Measurements from ENCODE around the gene AAGAB. TPM values are rescaled to one million over a fixed set of nuclear protein-coding genes. Genes with fewer than 3 reads are reported as not detected.

AAGAB gene
- total RNA-seq, 1 experiment from 2014 or later, result 102 TPM

GRCh38 chr15:67198157-67198754 lies 56.2 kb downstream of the AAGAB start:
- ATAC-seq, result peak; percentile 4; the same call in 1 of the 2 replicates
- BruUV-seq (replicated peaks), result no TSS peak
- ChIA-PET POLR2A (interaction anchor here (0.6 kb wide), 1 partner anchor 45 kb away, joined by 3 read pairs; no protein-coding TSS in a partner anchor), CTCF (interaction anchor here (0.5 kb wide), 1 partner anchor 256 kb away, joined by 3 read pairs; no protein-coding TSS in a partner anchor)
- intact Hi-C loops (cut with micrococcal nuclease; ENCODE audit: unreplicated experiment), result loop anchor here (5.0 to 10.0 kb wide), 2 partner anchors 107 to 256 kb away; no protein-coding TSS in a partner anchor
- TF ChIP-seq CTCF (IDR thresholded peaks at IDR 0.05), result no peak
- no peak for TF ChIP-seq TCF7L2 (IDR thresholded peaks at IDR 0.05; ENCODE audit: low read depth, low read length)
- 0 out of 2 replicates have a peak, but pooled peaks have one; percentile 28 for TF ChIP-seq SIN3A (IDR thresholded peaks at IDR 0.05; ENCODE audit: borderline replicate concordance, insufficient read depth, low read depth, low read length)
- TF ChIP-seq POLR2AphosphoS5 (IDR thresholded peaks at IDR 0.05; ENCODE audit: low read depth, low read length), result peak; percentile 4; the same call in 1 of the 2 replicates
- Histone ChIP-seq H3K36me3 (ENCODE audit: control insufficient read depth, insufficient read depth, low read length) (peaks cover 14% of the 10 kb centered on the region), H3K27ac (ENCODE audit: low read length) (peak overlapping the region; percentile 80), H3K27me3 (ENCODE audit: control insufficient read depth, insufficient read depth, low read length) (no peaks in the 10 kb centered on the region), H3K9me3 (ENCODE audit: control insufficient read depth, insufficient read depth, low read depth, low read length) (no peaks in the 10 kb centered on the region), H3K4me3 (ENCODE audit: low read depth in 2 of 2, low read length in 2 of 2) (no peak overlapping the region), H3K4me1 (ENCODE audit: control insufficient read depth, insufficient read depth, low read length) (peaks cover 56% of the 10 kb centered on the region)
- DNase-seq (ENCODE audit: low read depth, low spot score), result no peak
- in situ Hi-C loops (cut with HindIII; ENCODE audit: low pct_unique_long_range_greater_than_20kb, low sequenced_read_pairs), result no loop called here

- intact Hi-C loops (cut with micrococcal nuclease; ENCODE audit: unreplicated experiment), result loop anchor here (5.0 to 10.0 kb wide), 2 partner anchors 107 to 255 kb away; no protein-coding TSS in a partner anchor
- Histone ChIP-seq H3K4me1 (ENCODE audit: control insufficient read depth, insufficient read depth, low read length) (peaks cover 65% of the 10 kb centered on the region), H3K36me3 (ENCODE audit: control insufficient read depth, insufficient read depth, low read length) (peaks cover 19% of the 10 kb centered on the region), H3K4me3 (ENCODE audit: low read depth in 2 of 2, low read length in 2 of 2) (no peak overlapping the region), H3K27me3 (ENCODE audit: control insufficient read depth, insufficient read depth, low read length) (no peaks in the 10 kb centered on the region), H3K27ac (ENCODE audit: low read length) (peak overlapping the region; percentile 80), H3K9me3 (ENCODE audit: control insufficient read depth, insufficient read depth, low read depth, low read length) (no peaks in the 10 kb centered on the region)
- no peak for DNase-seq (ENCODE audit: low read depth, low spot score)
- POLR2A ChIA-PET, result interaction anchor here (0.6 to 0.7 kb wide), 3 partner anchors 44 to 212 kb away, joined by 3 to 4 read pairs (median 3); no protein-coding TSS in a partner anchor
- CTCF ChIA-PET, result no interaction called here
- ATAC-seq, result no peak; the same call in 1 of the 2 replicates
- TF ChIP-seq REST (IDR thresholded peaks at IDR 0.05; ENCODE audit: insufficient read depth in 1 of 2, low read depth in 2 of 2, low read length in 1 of 2) (peak; percentile 30 to 31; a peak in 2 of 4 replicates), POLR2AphosphoS5 (IDR thresholded peaks at IDR 0.05; ENCODE audit: low read depth, low read length) (peak; percentile 34), SIN3A (IDR thresholded peaks at IDR 0.05; ENCODE audit: borderline replicate concordance, insufficient read depth, low read depth, low read length) (0 out of 2 replicates have a peak, but pooled peaks have one; percentile 39), CTCF (IDR thresholded peaks at IDR 0.05) (no peak)
- in situ Hi-C loops (cut with HindIII; ENCODE audit: low pct_unique_long_range_greater_than_20kb, low sequenced_read_pairs), result no loop called here
- BruUV-seq (replicated peaks), result no TSS peak
Measured at GRCh38 chr15:67197364-67197695, 57.1 kb downstream of the AAGAB start.

All from Panc1 (cell line).